PC-9 (cell line): ENCODE results near the gene C4orf36.

Experiments used
- EZH2 ChIP-seq: fragments of 200-600 bp; sonication (generic); IDR thresholded peaks from 2 replicates; pipeline ENCODE4 v1.8.0; 2017; ENCODE audit warnings: antibody characterized with exemption, low read depth
- TF ChIP-seq, protein P1 (sequence below): fragments of 200-600 bp; sonication (generic); conservative IDR thresholded peaks from 2 replicates; pipeline ENCODE4 v1.6.1; 2017; ENCODE audit warnings: mixed run types, antibody characterized with exemption, mild to moderate bottlenecking, moderate library complexity

DNA sequence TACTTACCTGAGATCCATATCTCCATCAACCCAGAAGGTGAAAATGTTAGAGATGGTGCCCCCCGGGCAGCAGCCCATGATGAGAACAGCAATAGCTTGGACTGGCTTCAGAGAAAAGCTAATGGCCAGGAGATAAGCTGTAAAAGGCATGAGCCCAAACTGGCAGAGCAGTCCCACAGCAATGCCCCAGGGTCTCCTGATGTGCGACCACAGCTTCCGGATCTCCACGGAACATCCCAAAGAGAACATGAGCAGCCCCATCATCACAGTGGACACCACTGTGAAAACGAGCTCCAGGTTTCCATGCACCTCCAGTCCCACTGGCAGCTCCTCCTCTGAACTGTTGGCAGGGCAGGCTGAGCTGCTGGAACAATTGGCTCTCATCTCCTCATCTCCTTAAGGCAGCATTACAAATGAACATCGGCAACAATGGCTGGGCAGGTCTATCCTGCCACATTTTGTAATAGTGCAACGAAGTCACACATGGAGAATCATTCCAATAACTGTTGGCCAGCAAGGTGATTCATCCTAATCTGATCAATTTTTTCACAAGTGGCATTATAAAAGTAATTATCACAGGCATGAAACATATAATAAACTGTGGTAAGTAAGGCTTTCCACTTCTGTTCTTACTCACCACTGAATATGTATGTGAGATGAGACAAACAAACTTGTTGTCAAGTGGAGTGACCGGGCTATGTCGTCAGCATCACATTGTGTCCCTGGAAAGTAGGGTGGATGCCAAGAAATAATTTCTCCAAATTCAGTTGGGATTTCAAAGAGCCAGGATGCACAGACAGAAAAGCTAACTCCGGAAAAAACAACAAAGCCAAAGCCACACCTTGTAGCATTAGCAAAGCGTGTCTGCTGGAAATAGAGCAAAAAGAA, 43.2 kb downstream of the C4orf36 start, which contains the start of gene SLC10A6:
- TF ChIP-seq, protein P1, sequence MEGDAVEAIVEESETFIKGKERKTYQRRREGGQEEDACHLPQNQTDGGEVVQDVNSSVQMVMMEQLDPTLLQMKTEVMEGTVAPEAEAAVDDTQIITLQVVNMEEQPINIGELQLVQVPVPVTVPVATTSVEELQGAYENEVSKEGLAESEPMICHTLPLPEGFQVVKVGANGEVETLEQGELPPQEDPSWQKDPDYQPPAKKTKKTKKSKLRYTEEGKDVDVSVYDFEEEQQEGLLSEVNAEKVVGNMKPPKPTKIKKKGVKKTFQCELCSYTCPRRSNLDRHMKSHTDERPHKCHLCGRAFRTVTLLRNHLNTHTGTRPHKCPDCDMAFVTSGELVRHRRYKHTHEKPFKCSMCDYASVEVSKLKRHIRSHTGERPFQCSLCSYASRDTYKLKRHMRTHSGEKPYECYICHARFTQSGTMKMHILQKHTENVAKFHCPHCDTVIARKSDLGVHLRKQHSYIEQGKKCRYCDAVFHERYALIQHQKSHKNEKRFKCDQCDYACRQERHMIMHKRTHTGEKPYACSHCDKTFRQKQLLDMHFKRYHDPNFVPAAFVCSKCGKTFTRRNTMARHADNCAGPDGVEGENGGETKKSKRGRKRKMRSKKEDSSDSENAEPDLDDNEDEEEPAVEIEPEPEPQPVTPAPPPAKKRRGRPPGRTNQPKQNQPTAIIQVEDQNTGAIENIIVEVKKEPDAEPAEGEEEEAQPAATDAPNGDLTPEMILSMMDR = no peak
- no peak for TF ChIP-seq EZH2
